Hepatocyte (in vitro differentiated cells): ENCODE results near the gene TCL1A.

ENCODE experiments used
- EZH2 ChIP-seq: fragments of 200-600 bp; sonication (generic); IDR thresholded peaks from 2 replicates; pipeline ENCODE4 v1.6.1; 2016; ENCODE audit warnings: antibody characterized with exemption, mild to moderate bottlenecking, borderline replicate concordance
- EZH2phosphoT487 ChIP-seq: fragments of 200-600 bp; sonication (generic); IDR thresholded peaks from one replicate; pipeline ENCODE4 v1.6.1; 2018; ENCODE audit warnings: antibody characterized with exemption, mild to moderate bottlenecking, low read depth, moderate library complexity; ENCODE audit not compliant: unreplicated experiment, severe bottlenecking
- TF ChIP-seq, protein P1 (sequence below): fragments of 200-600 bp; sonication (generic); IDR thresholded peaks from 2 replicates; pipeline ENCODE4 v1.5.1; 2016; ENCODE audit warnings: antibody characterized with exemption, mild to moderate bottlenecking; ENCODE audit not compliant: poor library complexity

DNA sequence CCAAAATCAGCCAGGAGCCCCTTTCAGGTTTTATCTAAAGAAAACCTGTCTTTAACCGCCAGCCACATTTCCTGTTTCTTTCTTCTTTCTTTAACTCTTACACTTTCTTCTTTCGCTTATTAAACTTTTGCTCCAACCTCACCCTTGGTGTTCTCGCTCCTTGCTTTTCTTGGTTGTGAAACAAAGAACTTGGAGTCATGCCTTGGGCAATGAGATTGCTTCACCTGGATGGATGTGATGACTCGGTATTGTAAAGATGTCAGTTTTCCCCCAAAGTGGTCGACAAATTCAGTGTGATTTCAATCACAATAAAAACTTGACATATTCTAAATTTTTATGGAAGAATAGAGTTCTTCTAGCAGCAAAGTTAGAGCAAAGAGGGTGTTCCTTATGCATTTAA, 16.2 kb upstream of the TCL1A start:
- TF ChIP-seq, protein P1, sequence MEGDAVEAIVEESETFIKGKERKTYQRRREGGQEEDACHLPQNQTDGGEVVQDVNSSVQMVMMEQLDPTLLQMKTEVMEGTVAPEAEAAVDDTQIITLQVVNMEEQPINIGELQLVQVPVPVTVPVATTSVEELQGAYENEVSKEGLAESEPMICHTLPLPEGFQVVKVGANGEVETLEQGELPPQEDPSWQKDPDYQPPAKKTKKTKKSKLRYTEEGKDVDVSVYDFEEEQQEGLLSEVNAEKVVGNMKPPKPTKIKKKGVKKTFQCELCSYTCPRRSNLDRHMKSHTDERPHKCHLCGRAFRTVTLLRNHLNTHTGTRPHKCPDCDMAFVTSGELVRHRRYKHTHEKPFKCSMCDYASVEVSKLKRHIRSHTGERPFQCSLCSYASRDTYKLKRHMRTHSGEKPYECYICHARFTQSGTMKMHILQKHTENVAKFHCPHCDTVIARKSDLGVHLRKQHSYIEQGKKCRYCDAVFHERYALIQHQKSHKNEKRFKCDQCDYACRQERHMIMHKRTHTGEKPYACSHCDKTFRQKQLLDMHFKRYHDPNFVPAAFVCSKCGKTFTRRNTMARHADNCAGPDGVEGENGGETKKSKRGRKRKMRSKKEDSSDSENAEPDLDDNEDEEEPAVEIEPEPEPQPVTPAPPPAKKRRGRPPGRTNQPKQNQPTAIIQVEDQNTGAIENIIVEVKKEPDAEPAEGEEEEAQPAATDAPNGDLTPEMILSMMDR, result no peak
- no peak for TF ChIP-seq EZH2
- no peak for TF ChIP-seq EZH2phosphoT487
